Measurements from ENCODE around the gene NAV2.

Gene NAV2

DNA sequence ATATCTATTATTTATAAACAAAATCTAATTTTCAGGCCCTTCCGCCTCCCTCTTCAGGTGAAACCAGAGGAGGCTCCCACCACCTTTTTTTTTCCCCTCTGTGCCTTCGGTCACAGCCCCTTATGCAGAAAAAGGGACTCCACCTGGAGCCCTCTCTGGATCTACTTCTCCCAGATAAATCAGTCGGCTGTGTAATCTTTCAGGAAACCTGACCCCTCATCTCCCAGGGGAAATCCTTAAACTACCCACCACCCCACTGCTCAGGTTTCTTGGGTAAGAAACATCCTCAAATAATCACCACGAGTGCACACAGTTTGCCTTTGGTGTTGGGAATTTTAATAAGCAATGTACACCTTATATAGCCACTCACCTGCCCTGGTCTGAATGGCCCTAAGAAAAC is 104.2 kb downstream of the NAV2 start:
- TF ChIP-seq, protein P1, sequence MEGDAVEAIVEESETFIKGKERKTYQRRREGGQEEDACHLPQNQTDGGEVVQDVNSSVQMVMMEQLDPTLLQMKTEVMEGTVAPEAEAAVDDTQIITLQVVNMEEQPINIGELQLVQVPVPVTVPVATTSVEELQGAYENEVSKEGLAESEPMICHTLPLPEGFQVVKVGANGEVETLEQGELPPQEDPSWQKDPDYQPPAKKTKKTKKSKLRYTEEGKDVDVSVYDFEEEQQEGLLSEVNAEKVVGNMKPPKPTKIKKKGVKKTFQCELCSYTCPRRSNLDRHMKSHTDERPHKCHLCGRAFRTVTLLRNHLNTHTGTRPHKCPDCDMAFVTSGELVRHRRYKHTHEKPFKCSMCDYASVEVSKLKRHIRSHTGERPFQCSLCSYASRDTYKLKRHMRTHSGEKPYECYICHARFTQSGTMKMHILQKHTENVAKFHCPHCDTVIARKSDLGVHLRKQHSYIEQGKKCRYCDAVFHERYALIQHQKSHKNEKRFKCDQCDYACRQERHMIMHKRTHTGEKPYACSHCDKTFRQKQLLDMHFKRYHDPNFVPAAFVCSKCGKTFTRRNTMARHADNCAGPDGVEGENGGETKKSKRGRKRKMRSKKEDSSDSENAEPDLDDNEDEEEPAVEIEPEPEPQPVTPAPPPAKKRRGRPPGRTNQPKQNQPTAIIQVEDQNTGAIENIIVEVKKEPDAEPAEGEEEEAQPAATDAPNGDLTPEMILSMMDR (conservative IDR thresholded peaks at IDR 0.05; ENCODE audit: control insufficient read depth, insufficient read depth, low read depth, low read length): no peak
- no peak overlapping the region for H3K4me3 ChIP-seq (ENCODE audit: control insufficient read depth, low read depth, low read length)
- DNase-seq (ENCODE audit: low read depth): no peak

DNA sequence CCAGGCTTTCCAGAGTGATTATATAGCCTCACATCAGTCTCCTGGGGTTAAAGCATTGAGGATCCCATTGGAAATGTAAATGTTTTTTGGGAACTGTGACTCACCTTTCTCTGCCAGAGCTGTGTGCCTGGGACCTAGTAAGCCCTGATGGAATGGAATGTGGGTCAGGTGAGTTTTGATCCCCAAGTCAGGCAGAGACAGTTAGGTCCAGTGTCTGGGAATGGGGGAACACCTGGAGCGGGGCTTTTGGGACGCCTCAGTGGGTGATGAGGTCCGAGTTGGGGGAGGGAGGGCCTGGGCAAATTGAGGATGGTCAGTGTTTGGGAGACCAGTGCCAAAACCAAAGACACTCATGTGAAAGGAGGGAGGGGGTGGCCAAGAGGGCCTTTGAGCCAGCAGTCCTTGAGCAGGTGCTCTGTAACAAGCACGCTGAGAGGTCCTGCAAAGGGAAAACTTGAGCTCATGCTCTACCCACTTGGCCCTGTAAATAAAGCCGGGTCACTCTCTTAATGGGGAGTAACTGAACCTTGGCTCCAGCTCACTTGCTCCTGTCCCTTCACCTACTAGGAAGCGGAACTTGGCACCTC is 104.7 kb downstream of the NAV2 start:
- H3K4me3 ChIP-seq (ENCODE audit: control insufficient read depth, low read depth, low read length): no peak overlapping the region
- TF ChIP-seq, protein P1 (conservative IDR thresholded peaks at IDR 0.05; ENCODE audit: control insufficient read depth, insufficient read depth, low read depth, low read length): no peak

DNA sequence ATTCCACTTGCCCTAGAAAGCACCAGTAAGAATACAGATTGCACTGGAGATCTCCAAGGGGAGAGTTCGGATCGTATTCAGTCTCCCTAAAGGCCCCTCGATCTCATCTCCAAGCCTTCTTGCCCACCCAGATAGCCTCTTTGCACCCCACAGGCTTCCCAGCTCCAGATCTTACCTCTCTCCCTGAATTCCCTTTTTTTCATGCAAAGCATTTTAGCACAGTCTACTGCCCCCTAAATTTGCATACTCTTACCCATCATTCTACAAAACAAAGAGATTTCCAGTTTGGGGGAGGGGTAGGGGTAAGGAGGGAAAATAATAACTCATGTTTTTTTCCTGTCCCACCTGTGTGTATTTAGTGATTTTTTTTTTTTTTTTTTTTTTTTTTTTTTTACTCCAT is 105.2 kb downstream of the NAV2 start:
- H3K4me3 ChIP-seq (ENCODE audit: control insufficient read depth, low read depth, low read length): no peak overlapping the region
- TF ChIP-seq, protein P1 (conservative IDR thresholded peaks at IDR 0.05; ENCODE audit: control insufficient read depth, insufficient read depth, low read depth, low read length): no peak
- no peak for DNase-seq (ENCODE audit: low read depth)

More for the DNA sequence above, 104.7 kb downstream of the NAV2 start:
- DNase-seq (ENCODE audit: low read depth): no peak

DNA sequence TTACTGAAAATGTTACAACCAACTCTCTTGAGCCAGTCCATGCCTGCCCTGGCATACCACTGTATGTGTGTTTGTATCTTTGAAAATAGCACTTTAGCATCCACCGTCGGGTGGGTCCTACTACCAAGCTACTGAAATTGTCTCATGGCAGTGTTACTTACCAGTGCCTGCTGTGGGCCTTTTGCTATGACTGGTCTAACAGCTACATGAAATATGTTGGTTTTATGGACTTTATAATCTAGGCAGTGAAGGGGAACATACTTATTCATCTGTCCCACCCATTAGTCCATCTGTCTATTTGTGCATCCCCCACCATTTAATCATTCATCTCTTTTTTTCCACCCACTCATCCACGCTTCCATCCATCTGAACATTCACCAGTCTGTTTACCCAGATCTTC is 106.0 kb downstream of the NAV2 start:
- no peak overlapping the region for H3K4me3 ChIP-seq (ENCODE audit: control insufficient read depth, low read depth, low read length)
- TF ChIP-seq, protein P1 (conservative IDR thresholded peaks at IDR 0.05; ENCODE audit: control insufficient read depth, insufficient read depth, low read depth, low read length): no peak
- DNase-seq (ENCODE audit: low read depth): no peak

DNA sequence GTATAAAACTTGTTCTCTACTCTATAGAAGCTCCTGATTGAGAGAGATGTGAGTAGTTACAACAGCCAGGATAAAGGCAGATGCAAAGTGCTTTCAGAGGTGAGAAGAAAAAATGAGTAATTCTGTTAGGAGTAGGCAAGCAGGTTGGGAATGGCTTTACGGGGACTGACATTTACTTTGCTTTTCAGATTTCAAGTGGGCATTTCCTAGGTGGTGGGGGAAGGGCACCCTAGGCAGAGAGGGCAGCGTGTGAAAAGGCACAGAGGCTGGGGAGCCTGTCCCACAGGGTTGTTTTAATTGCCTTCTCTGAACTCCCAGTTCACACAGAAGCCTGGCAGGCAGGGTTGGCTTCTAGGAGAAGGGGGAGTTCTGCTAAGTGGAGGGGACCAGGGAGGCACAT is 106.5 kb downstream of the NAV2 start:
- TF ChIP-seq, protein P1 (conservative IDR thresholded peaks at IDR 0.05; ENCODE audit: control insufficient read depth, insufficient read depth, low read depth, low read length): no peak
- no peak for DNase-seq (ENCODE audit: low read depth)
- H3K4me3 ChIP-seq (ENCODE audit: control insufficient read depth, low read depth, low read length): no peak overlapping the region

DNA sequence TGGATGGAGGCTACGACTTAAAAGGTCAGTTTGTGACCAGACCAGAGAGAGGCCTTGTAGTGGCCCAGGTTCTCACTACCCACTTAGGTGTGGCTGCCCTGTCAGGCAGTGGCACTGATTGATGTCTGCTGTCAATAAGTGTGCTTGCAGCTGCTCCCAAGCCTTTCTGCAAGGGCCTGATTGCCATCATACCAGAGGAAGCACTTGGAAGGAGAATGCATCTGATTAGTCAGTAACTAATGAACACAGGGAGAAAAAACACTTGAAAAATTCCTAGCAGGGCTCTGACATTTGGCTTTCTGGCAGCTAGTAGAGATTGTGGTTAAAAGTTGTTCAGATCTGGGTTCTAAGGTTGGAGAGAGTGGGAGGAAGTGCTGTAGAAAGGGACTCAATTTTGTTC is 107.5 kb downstream of the NAV2 start:
- DNase-seq (ENCODE audit: low read depth): peak; percentile 25
- TF ChIP-seq, protein P1 (conservative IDR thresholded peaks at IDR 0.05; ENCODE audit: control insufficient read depth, insufficient read depth, low read depth, low read length): no peak
- no peak overlapping the region for H3K4me3 ChIP-seq (ENCODE audit: control insufficient read depth, low read depth, low read length)

DNA sequence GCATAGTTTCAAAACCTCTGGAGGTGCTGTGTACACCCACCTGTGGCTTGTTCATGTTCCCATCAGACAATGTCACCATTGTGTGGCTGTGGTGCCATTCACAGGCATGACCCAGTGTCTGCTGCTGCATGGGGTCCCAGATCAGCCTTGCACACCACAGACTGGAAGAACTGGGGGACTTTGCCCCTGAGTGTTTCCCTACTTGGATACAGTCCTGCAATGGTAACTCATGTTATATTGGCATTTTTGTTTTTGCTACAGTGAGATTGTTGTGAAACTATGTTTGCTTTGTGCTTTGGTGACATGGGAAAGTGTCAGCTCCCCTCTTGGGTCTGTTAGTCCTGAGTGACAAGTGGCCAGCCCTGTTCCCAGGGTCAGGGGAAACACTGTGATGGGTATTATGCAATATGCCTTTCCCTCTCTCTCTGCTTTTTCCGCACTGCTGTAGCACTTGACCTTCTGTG is 108.8 kb downstream of the NAV2 start:
- DNase-seq (ENCODE audit: low read depth): no peak
- TF ChIP-seq, protein P1 (conservative IDR thresholded peaks at IDR 0.05; ENCODE audit: control insufficient read depth, insufficient read depth, low read depth, low read length): no peak
- no peak overlapping the region for H3K4me3 ChIP-seq (ENCODE audit: control insufficient read depth, low read depth, low read length)
